Measurements from ENCODE around the gene SVBP. TPM values are rescaled to one million over a fixed set of nuclear protein-coding genes. Genes with fewer than 3 reads are reported as not detected.

Gene SVBP
- total and polyA plus RNA-seq, 4 donors = 33.7 to 67.3 (median 63.9) TPM

- DNase-seq (ENCODE audit: low read depth in 4 of 6, low spot score in 6 of 6) = no peak
- no peak overlapping the region for H3K27ac ChIP-seq (ENCODE audit: low read depth, low read length)
Observed at GRCh38 chr1:42851960-42852607, 34.9 kb upstream of the SVBP start.

GRCh38 chr1:42851420-42851819, 34.2 kb upstream of the SVBP start:
- Histone ChIP-seq H3K9me3 (ENCODE audit: control insufficient read depth, insufficient read depth, low read length) (no peaks in the 10 kb centered on the region), H3K4me1 (ENCODE audit: control insufficient read depth, insufficient read depth, low read length) (peaks cover 8% of the 10 kb centered on the region), H3K27ac (ENCODE audit: low read depth, low read length) (no peak overlapping the region), H3K4me3 (ENCODE audit: low read depth, low read length) (no peak overlapping the region), H3K27me3 (ENCODE audit: control insufficient read depth, insufficient read depth, low read length) (no peaks in the 10 kb centered on the region), H3K36me3 (ENCODE audit: control insufficient read depth, insufficient read depth, low read length) (peaks cover 23% of the 10 kb centered on the region)
- 99% methylated on average over 11 of the region's 15 CpGs for WGBS (ENCODE audit: insufficient coverage)
- DNase-seq (ENCODE audit: low read depth in 4 of 6, low spot score in 6 of 6) = no peak

More at GRCh38 chr1:42851960-42852607, 34.9 kb upstream of the SVBP start:
- Histone ChIP-seq H3K4me3 (ENCODE audit: low read depth, low read length) (no peak overlapping the region), H3K36me3 (ENCODE audit: control insufficient read depth, insufficient read depth, low read length) (peaks cover 23% of the 10 kb centered on the region), H3K9me3 (ENCODE audit: control insufficient read depth, insufficient read depth, low read length) (no peaks in the 10 kb centered on the region), H3K27me3 (ENCODE audit: control insufficient read depth, insufficient read depth, low read length) (no peaks in the 10 kb centered on the region), H3K4me1 (ENCODE audit: control insufficient read depth, insufficient read depth, low read length) (peaks cover 2% of the 10 kb centered on the region)
- WGBS (ENCODE audit: insufficient coverage) = 88% methylated on average over 1 of the region's 2 CpGs

- Histone ChIP-seq H3K36me3 (ENCODE audit: control insufficient read depth, insufficient read depth, low read length) (peaks cover 23% of the 10 kb centered on the region), H3K9me3 (ENCODE audit: control insufficient read depth, insufficient read depth, low read length) (no peaks in the 10 kb centered on the region), H3K27ac (ENCODE audit: low read depth, low read length) (no peak overlapping the region), H3K27me3 (ENCODE audit: control insufficient read depth, insufficient read depth, low read length) (no peaks in the 10 kb centered on the region), H3K4me3 (ENCODE audit: low read depth, low read length) (no peak overlapping the region), H3K4me1 (ENCODE audit: control insufficient read depth, insufficient read depth, low read length) (peaks cover 13% of the 10 kb centered on the region)
- WGBS (ENCODE audit: insufficient coverage) = 100% methylated on average over 5 of the region's 5 CpGs
- no peak for DNase-seq (ENCODE audit: low read depth in 4 of 6, low spot score in 6 of 6)
Observed at GRCh38 chr1:42849944-42850343, 32.7 kb upstream of the SVBP start.

- Histone ChIP-seq H3K27me3 (ENCODE audit: control insufficient read depth, insufficient read depth, low read length) (no peaks in the 10 kb centered on the region), H3K4me1 (ENCODE audit: control insufficient read depth, insufficient read depth, low read length) (peaks cover 13% of the 10 kb centered on the region), H3K36me3 (ENCODE audit: control insufficient read depth, insufficient read depth, low read length) (peaks cover 23% of the 10 kb centered on the region), H3K9me3 (ENCODE audit: control insufficient read depth, insufficient read depth, low read length) (no peaks in the 10 kb centered on the region), H3K4me3 (ENCODE audit: low read depth, low read length) (no peak overlapping the region), H3K27ac (ENCODE audit: low read depth, low read length) (no peak overlapping the region)
- WGBS (ENCODE audit: insufficient coverage) = 80% methylated on average over 1 of the region's 2 CpGs
- DNase-seq (ENCODE audit: low read depth in 4 of 6, low spot score in 6 of 6) = no peak
Observed at GRCh38 chr1:42848823-42849537, 31.8 kb upstream of the SVBP start.

GRCh38 chr1:42847721-42848460, 30.7 kb upstream of the SVBP start:
- WGBS (ENCODE audit: insufficient coverage) = 100% methylated on average over 1 of the region's 6 CpGs
- Histone ChIP-seq H3K27ac (ENCODE audit: low read depth, low read length) (no peak overlapping the region), H3K36me3 (ENCODE audit: control insufficient read depth, insufficient read depth, low read length) (peaks cover 24% of the 10 kb centered on the region), H3K4me3 (ENCODE audit: low read depth, low read length) (peak overlapping the region; percentile 88), H3K4me1 (ENCODE audit: control insufficient read depth, insufficient read depth, low read length) (peaks cover 13% of the 10 kb centered on the region), H3K27me3 (ENCODE audit: control insufficient read depth, insufficient read depth, low read length) (no peaks in the 10 kb centered on the region), H3K9me3 (ENCODE audit: control insufficient read depth, insufficient read depth, low read length) (no peaks in the 10 kb centered on the region)
- DNase-seq (ENCODE audit: low read depth in 4 of 6, low spot score in 6 of 6) = no peak

GRCh38 chr1:42847111-42847595, 30.0 kb upstream of the SVBP start:
- Histone ChIP-seq H3K4me3 (ENCODE audit: low read depth, low read length) (peak overlapping the region; percentile 88), H3K27me3 (ENCODE audit: control insufficient read depth, insufficient read depth, low read length) (no peaks in the 10 kb centered on the region), H3K36me3 (ENCODE audit: control insufficient read depth, insufficient read depth, low read length) (peaks cover 27% of the 10 kb centered on the region), H3K9me3 (ENCODE audit: control insufficient read depth, insufficient read depth, low read length) (no peaks in the 10 kb centered on the region), H3K4me1 (ENCODE audit: control insufficient read depth, insufficient read depth, low read length) (peaks cover 13% of the 10 kb centered on the region), H3K27ac (ENCODE audit: low read depth, low read length) (no peak overlapping the region)
- WGBS (ENCODE audit: insufficient coverage) = 8% methylated on average over 5 of the region's 6 CpGs
- DNase-seq (ENCODE audit: low read depth in 4 of 6, low spot score in 6 of 6) = peak in 1 of 6 donors; percentile 2

GRCh38 chr1:42846257-42847110, 29.3 kb upstream of the SVBP start, which contains the start of gene ZNF691:
TSS of gene ZNF691 (plus strand) at chr1:42846613. CDS start at chr1:42849659, 3,046 bp downstream.
- peak within 1 kb of the TSS; percentile 60 for H3K27ac ChIP-seq (ENCODE audit: low read depth, low read length)
- DNase-seq (ENCODE audit: low read depth in 4 of 6, low spot score in 6 of 6) = peak; percentile 87 to 99 (median 94)
- WGBS (ENCODE audit: insufficient coverage) = under 1% methylated on average over 50 of the region's 50 CpGs
- peak within 1 kb of the TSS; percentile 88 for H3K4me3 ChIP-seq (ENCODE audit: low read depth, low read length)
- H3K9me3 ChIP-seq (ENCODE audit: control insufficient read depth, insufficient read depth, low read length) = no peaks in the 10 kb centered on the region
- peaks cover 20% of the 10 kb centered on the region for H3K36me3 ChIP-seq (ENCODE audit: control insufficient read depth, insufficient read depth, low read length)
- peaks cover 13% of the 10 kb centered on the region for H3K4me1 ChIP-seq (ENCODE audit: control insufficient read depth, insufficient read depth, low read length)
- no peaks in the 10 kb centered on the region for H3K27me3 ChIP-seq (ENCODE audit: control insufficient read depth, insufficient read depth, low read length)

DNA sequence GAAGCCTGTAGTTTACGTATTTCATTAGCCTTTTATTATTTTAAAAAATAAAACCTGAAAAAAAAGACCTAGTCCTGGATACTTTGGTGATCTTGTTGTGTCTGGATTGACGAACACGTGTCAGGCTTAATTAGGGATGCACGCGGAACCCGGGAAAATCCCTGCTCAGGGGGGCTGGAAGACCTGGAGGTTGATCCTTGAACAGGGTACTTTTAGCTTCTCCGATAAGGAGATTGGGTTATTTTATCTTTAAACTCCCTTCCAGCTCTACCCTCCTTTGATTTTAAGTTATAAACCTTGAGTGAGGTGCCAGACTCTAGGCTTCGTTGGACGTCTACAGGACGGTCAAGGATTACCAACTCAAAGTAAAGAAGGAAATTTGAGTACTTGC, 28.7 kb upstream of the SVBP start:
- Histone ChIP-seq H3K27ac (ENCODE audit: low read depth, low read length) (no peak overlapping the region), H3K4me3 (ENCODE audit: low read depth, low read length) (peak overlapping the region; percentile 88)

GRCh38 chr1:42845193-42845592, 28.0 kb upstream of the SVBP start:
- no peak overlapping the region for H3K4me3 ChIP-seq (ENCODE audit: low read depth, low read length)
- H3K27ac ChIP-seq (ENCODE audit: low read depth, low read length) = no peak overlapping the region
- no peaks in the 10 kb centered on the region for H3K9me3 ChIP-seq (ENCODE audit: control insufficient read depth, insufficient read depth, low read length)
- H3K36me3 ChIP-seq (ENCODE audit: control insufficient read depth, insufficient read depth, low read length) = peaks cover 12% of the 10 kb centered on the region
- DNase-seq (ENCODE audit: low read depth in 4 of 6, low spot score in 6 of 6) = no peak
- H3K27me3 ChIP-seq (ENCODE audit: control insufficient read depth, insufficient read depth, low read length) = no peaks in the 10 kb centered on the region
- peaks cover 13% of the 10 kb centered on the region for H3K4me1 ChIP-seq (ENCODE audit: control insufficient read depth, insufficient read depth, low read length)
- no CpG with 5 or more reads among the region's 1 CpG for WGBS (ENCODE audit: insufficient coverage)

More for the DNA sequence above, 28.7 kb upstream of the SVBP start:
- no peak for DNase-seq (ENCODE audit: low read depth in 4 of 6, low spot score in 6 of 6)
- Histone ChIP-seq H3K27me3 (ENCODE audit: control insufficient read depth, insufficient read depth, low read length) (no peaks in the 10 kb centered on the region), H3K9me3 (ENCODE audit: control insufficient read depth, insufficient read depth, low read length) (no peaks in the 10 kb centered on the region), H3K4me1 (ENCODE audit: control insufficient read depth, insufficient read depth, low read length) (peaks cover 13% of the 10 kb centered on the region), H3K36me3 (ENCODE audit: control insufficient read depth, insufficient read depth, low read length) (peaks cover 14% of the 10 kb centered on the region)
- 0% methylated on average over 4 of the region's 10 CpGs for WGBS (ENCODE audit: insufficient coverage)

All from spinal cord (tissue), 10 donors.